Measurements from ENCODE around the gene RGS10. TPM values are rescaled to one million over a fixed set of nuclear protein-coding genes. Genes with fewer than 3 reads are reported as not detected.

RGS10 gene
- total and polyA plus RNA-seq, 10 of the 15 experiments (the other 5 are each of a cell fraction or from before 2014, with no cell fraction given): 72.8 to 193 (median 127) TPM

DNA sequence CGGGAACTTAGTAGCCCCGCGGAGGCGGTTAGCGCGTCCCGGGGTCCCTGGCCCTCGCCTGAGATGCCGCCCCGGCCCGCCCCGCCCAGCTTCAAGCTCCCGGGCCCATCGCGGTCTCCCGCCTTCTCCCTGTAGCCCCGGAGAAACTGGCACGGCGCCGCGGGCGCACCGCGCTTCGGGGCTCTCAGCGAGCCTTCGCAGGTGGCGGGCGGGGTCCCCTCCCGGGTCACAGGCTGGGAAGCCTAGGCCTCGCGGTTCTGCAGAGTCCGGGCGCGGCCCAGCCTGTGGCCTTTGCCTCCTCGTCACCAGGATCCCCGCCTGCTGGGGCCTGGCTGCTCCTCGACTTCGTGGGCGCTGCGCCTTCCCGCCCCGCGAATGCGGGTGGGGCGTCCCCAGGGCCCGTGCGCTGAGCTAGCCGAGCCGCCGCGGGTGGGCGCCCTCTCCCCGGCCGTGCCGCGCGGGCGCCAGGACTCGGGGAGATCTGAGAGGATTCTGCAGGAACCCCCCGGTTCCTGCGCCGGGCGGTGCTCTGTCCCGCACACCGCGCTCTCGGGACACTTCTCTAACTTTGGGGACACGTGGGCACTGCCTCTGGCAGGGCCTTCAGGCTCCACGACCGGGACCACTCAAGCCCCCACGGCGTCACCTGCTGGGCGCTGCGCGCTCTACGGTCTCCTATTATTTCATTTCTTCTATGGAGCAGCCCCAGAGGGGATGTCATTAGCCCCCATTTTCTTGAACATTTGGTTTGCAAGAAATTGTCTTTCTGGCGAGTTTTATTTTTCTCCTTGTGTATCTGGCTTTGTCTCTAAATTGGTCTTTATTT is 682 bp upstream of the RGS10 start (continued):
- TF ChIP-seq, protein P1, sequence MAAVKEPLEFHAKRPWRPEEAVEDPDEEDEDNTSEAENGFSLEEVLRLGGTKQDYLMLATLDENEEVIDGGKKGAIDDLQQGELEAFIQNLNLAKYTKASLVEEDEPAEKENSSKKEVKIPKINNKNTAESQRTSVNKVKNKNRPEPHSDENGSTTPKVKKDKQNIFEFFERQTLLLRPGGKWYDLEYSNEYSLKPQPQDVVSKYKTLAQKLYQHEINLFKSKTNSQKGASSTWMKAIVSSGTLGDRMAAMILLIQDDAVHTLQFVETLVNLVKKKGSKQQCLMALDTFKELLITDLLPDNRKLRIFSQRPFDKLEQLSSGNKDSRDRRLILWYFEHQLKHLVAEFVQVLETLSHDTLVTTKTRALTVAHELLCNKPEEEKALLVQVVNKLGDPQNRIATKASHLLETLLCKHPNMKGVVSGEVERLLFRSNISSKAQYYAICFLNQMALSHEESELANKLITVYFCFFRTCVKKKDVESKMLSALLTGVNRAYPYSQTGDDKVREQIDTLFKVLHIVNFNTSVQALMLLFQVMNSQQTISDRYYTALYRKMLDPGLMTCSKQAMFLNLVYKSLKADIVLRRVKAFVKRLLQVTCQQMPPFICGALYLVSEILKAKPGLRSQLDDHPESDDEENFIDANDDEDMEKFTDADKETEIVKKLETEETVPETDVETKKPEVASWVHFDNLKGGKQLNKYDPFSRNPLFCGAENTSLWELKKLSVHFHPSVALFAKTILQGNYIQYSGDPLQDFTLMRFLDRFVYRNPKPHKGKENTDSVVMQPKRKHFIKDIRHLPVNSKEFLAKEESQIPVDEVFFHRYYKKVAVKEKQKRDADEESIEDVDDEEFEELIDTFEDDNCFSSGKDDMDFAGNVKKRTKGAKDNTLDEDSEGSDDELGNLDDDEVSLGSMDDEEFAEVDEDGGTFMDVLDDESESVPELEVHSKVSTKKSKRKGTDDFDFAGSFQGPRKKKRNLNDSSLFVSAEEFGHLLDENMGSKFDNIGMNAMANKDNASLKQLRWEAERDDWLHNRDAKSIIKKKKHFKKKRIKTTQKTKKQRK (IDR thresholded peaks at IDR 0.05; ENCODE audit: low read depth, low read length): no peak
- TF ChIP-seq SMC3 (IDR thresholded peaks at IDR 0.05; ENCODE audit: borderline replicate concordance, low read length) (peak; percentile 52; the same call in 1 of the 2 replicates), ETV6 (conservative IDR thresholded peaks at IDR 0.05 in 1 of 2, IDR thresholded peaks at IDR 0.05 in 1 of 2; ENCODE audit: borderline replicate concordance in 1 of 2, low read depth in 1 of 2) (peak in 1 of 2 experiments; percentile 6; a peak in 1 of 4 replicates), RUNX3 (IDR thresholded peaks at IDR 0.05; ENCODE audit: low read length) (peak; percentile 15; the same call in 1 of the 2 replicates), RAD51 (IDR thresholded peaks at IDR 0.05) (peak; percentile 23; the same call in 1 of the 2 replicates), ZNF207 (IDR thresholded peaks at IDR 0.05; ENCODE audit: borderline replicate concordance) (0 out of 2 replicates have a peak, but pooled peaks have one; percentile 47), FOXM1 (IDR thresholded peaks at IDR 0.05; ENCODE audit: low read depth, low read length) (no peak; the same call in 1 of the 2 replicates), BMI1 (IDR thresholded peaks at IDR 0.05; ENCODE audit: borderline replicate concordance) (no peak), BACH1 (IDR thresholded peaks at IDR 0.05; ENCODE audit: borderline replicate concordance) (peak; percentile 97), CREM (IDR thresholded peaks at IDR 0.05; ENCODE audit: low read depth) (no peak), NRF1 (conservative IDR thresholded peaks at IDR 0.05; ENCODE audit: low read depth, low read length) (no peak), SMARCA5 (IDR thresholded peaks at IDR 0.05) (peak; percentile 90)
- TF ChIP-seq, protein P2, sequence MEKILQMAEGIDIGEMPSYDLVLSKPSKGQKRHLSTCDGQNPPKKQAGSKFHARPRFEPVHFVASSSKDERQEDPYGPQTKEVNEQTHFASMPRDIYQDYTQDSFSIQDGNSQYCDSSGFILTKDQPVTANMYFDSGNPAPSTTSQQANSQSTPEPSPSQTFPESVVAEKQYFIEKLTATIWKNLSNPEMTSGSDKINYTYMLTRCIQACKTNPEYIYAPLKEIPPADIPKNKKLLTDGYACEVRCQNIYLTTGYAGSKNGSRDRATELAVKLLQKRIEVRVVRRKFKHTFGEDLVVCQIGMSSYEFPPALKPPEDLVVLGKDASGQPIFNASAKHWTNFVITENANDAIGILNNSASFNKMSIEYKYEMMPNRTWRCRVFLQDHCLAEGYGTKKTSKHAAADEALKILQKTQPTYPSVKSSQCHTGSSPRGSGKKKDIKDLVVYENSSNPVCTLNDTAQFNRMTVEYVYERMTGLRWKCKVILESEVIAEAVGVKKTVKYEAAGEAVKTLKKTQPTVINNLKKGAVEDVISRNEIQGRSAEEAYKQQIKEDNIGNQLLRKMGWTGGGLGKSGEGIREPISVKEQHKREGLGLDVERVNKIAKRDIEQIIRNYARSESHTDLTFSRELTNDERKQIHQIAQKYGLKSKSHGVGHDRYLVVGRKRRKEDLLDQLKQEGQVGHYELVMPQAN (conservative IDR thresholded peaks at IDR 0.05): peak; percentile 72
- TF ChIP-seq, protein P3, sequence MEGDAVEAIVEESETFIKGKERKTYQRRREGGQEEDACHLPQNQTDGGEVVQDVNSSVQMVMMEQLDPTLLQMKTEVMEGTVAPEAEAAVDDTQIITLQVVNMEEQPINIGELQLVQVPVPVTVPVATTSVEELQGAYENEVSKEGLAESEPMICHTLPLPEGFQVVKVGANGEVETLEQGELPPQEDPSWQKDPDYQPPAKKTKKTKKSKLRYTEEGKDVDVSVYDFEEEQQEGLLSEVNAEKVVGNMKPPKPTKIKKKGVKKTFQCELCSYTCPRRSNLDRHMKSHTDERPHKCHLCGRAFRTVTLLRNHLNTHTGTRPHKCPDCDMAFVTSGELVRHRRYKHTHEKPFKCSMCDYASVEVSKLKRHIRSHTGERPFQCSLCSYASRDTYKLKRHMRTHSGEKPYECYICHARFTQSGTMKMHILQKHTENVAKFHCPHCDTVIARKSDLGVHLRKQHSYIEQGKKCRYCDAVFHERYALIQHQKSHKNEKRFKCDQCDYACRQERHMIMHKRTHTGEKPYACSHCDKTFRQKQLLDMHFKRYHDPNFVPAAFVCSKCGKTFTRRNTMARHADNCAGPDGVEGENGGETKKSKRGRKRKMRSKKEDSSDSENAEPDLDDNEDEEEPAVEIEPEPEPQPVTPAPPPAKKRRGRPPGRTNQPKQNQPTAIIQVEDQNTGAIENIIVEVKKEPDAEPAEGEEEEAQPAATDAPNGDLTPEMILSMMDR (IDR thresholded peaks at IDR 0.05 in 2 of 3, conservative IDR thresholded peaks at IDR 0.05 in 1 of 3; ENCODE audit: control insufficient read depth in 2 of 3, extremely low read depth in 1 of 3, insufficient read depth in 1 of 3, low read depth in 3 of 3, low read length in 3 of 3): peak; percentile 48 to 70 (median 66)
- TF ChIP-seq, protein P4, sequence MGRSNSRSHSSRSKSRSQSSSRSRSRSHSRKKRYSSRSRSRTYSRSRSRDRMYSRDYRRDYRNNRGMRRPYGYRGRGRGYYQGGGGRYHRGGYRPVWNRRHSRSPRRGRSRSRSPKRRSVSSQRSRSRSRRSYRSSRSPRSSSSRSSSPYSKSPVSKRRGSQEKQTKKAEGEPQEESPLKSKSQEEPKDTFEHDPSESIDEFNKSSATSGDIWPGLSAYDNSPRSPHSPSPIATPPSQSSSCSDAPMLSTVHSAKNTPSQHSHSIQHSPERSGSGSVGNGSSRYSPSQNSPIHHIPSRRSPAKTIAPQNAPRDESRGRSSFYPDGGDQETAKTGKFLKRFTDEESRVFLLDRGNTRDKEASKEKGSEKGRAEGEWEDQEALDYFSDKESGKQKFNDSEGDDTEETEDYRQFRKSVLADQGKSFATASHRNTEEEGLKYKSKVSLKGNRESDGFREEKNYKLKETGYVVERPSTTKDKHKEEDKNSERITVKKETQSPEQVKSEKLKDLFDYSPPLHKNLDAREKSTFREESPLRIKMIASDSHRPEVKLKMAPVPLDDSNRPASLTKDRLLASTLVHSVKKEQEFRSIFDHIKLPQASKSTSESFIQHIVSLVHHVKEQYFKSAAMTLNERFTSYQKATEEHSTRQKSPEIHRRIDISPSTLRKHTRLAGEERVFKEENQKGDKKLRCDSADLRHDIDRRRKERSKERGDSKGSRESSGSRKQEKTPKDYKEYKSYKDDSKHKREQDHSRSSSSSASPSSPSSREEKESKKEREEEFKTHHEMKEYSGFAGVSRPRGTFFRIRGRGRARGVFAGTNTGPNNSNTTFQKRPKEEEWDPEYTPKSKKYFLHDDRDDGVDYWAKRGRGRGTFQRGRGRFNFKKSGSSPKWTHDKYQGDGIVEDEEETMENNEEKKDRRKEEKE (IDR thresholded peaks at IDR 0.05): 0 out of 2 replicates have a peak, but pooled peaks have one; percentile 47
